HL-60 (cell line): ENCODE data around the gene CNTNAP5.

Experiments used
- DNase-seq, 2 experiments: peaks; one replicate each; pipeline ENCODE4 v3.0.0-alpha.2; 2010 to 2020; ENCODE audit warnings: low read depth in 1 of 2, low spot score in 1 of 2
- H3K27ac ChIP-seq: fragments of 250-450 bp; sonication (Bioruptor Pico); replicated peaks from 2 replicates; pipeline ENCODE4 v1.5.1; 2020; ENCODE audit warnings: mild to moderate bottlenecking, moderate library complexity
- H3K27me3 ChIP-seq: fragments of 250-450 bp; sonication (Bioruptor Pico); 2 replicates; pipeline ENCODE4 v1.5.1; 2021; ENCODE audit warnings: mild to moderate bottlenecking, moderate library complexity; ENCODE audit not compliant: insufficient read depth, poor library complexity, severe bottlenecking
- H3K4me3 ChIP-seq: replicated peaks from 2 replicates; pipeline ENCODE4 v1.5.1; 2011; ENCODE audit warnings: mild to moderate bottlenecking, control low read depth, low read length; ENCODE audit not compliant: insufficient read depth
- GABPA ChIP-seq: IDR thresholded peaks from 2 replicates; pipeline ENCODE4 v1.6.1; 2012; ENCODE audit warnings: low read depth
- POLR2AphosphoS5 ChIP-seq: IDR thresholded peaks from 2 replicates; pipeline ENCODE4 v1.6.1; 2012; ENCODE audit warnings: low read depth
- REST ChIP-seq: IDR thresholded peaks from 2 replicates; pipeline ENCODE4 v1.6.1; 2012; ENCODE audit warnings: low read depth; ENCODE audit not compliant: insufficient replicate concordance
- SPI1 ChIP-seq: IDR thresholded peaks from 2 replicates; pipeline ENCODE4 v1.6.1; 2012; ENCODE audit warnings: low read depth, mild to moderate bottlenecking, borderline replicate concordance
- TF ChIP-seq, protein P1 (sequence below): IDR thresholded peaks from one replicate; pipeline ENCODE4 v1.5.1; 2011; ENCODE audit warnings: low read length, control low read depth, inconsistent platforms; ENCODE audit not compliant: insufficient read depth

The CNTNAP5 gene

GRCh38 chr2:124258140-124258880 lies 233.2 kb downstream of the CNTNAP5 start:
- Histone ChIP-seq H3K4me3 (no peak overlapping the region), H3K27ac (no peak overlapping the region), H3K27me3 (no peaks in the 10 kb centered on the region)
- no peak for DNase-seq
- no peak for TF ChIP-seq REST
- TF ChIP-seq GABPA = no peak
- TF ChIP-seq POLR2AphosphoS5 = no peak
- TF ChIP-seq, protein P1, sequence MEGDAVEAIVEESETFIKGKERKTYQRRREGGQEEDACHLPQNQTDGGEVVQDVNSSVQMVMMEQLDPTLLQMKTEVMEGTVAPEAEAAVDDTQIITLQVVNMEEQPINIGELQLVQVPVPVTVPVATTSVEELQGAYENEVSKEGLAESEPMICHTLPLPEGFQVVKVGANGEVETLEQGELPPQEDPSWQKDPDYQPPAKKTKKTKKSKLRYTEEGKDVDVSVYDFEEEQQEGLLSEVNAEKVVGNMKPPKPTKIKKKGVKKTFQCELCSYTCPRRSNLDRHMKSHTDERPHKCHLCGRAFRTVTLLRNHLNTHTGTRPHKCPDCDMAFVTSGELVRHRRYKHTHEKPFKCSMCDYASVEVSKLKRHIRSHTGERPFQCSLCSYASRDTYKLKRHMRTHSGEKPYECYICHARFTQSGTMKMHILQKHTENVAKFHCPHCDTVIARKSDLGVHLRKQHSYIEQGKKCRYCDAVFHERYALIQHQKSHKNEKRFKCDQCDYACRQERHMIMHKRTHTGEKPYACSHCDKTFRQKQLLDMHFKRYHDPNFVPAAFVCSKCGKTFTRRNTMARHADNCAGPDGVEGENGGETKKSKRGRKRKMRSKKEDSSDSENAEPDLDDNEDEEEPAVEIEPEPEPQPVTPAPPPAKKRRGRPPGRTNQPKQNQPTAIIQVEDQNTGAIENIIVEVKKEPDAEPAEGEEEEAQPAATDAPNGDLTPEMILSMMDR = no peak
- no peak for TF ChIP-seq SPI1

DNA sequence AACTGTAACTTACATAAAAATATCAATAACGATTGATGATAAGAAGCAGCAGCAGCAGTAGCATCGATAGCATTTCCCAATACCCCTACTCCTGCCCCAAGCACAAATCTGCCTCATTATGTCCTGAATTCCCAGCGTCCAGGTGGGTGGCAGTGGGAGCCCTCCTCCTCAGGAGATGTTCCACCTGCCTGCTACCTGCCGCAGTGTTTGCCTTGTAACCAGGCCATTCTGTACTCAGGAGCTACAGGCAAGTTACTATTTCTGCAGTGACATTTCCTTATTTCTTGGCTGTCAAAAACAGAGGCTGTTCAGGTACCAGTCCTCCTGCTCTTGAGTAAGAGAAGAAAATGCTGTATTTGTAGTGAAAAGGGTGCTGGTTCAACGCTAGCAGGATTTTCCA lies 236.4 kb downstream of the CNTNAP5 start:
- TF ChIP-seq, protein P1 = no peak
- TF ChIP-seq SPI1 (no peak), POLR2AphosphoS5 (no peak), REST (no peak), GABPA (no peak)
- Histone ChIP-seq H3K27ac (no peak overlapping the region), H3K4me3 (no peak overlapping the region)

DNA sequence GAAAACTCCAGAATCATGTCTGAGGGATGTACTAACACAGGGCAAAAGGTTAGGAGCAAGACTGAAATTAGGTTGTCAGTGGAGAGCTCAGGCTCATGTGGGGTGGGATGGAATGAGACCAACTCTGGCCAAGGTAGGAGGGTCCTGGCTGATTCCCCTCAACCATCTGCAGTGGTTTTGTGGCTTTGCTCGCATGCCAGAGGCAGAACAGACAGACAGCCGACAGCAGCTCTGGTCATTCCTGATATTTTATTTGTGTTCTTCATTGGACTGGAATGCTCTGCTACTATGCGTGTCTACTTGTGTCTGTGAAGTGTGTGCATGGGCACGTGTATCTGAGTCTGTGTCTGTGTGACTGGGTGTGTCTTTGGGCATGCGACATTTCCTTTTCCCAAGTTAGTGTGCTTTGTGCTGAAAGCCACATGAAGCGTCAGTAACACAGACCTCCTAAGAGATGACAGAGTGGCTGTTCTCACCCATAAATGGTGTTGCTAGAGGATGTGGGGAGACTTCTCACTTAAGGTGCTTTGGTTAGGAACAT lies 239.5 kb downstream of the CNTNAP5 start:
- H3K4me3 ChIP-seq = no peak overlapping the region
- no peaks in the 10 kb centered on the region for H3K27me3 ChIP-seq
- H3K27ac ChIP-seq = no peak overlapping the region
- TF ChIP-seq, protein P1 = no peak
- no peak for TF ChIP-seq REST
- TF ChIP-seq POLR2AphosphoS5 = no peak
- no peak for TF ChIP-seq SPI1
- no peak for DNase-seq

More for the DNA sequence above, 236.4 kb downstream of the CNTNAP5 start:
- no peaks in the 10 kb centered on the region for H3K27me3 ChIP-seq
- DNase-seq = no peak
